Left lung (tissue), 10 donors: Measurements from ENCODE around the gene CDK6. TPM values are rescaled to one million over a fixed set of nuclear protein-coding genes. Genes with fewer than 3 reads are reported as not detected.

Experiments
- ATAC-seq: fragments of 200-7000 bp; cut with Tn5 transposase; one replicate; pipeline ENCODE4 v1.9.1; 2020; ENCODE audit warnings: moderate library complexity
- DNase-seq, 4 donors: peaks; one replicate each; pipeline ENCODE4 v3.0.0-alpha.2; 2013 to 2020
- H3K27ac ChIP-seq, 2 donors: fragments of 200-600 bp; sonication (generic) in 1 of 2; one replicate each; pipeline versions ENCODE4 v1.5.0 to v1.8.0; 2020 to 2021
- H3K27me3 ChIP-seq, 2 donors: fragments of 200-600 bp; sonication (generic) in 1 of 2; one replicate each; pipeline versions ENCODE4 v1.5.0 to v1.8.0; 2020 to 2021
- H3K36me3 ChIP-seq, 2 donors: fragments of 200-600 bp; sonication (generic) in 1 of 2; one replicate each; pipeline versions ENCODE4 v1.5.0 to v1.8.0; 2020 to 2021
- H3K4me1 ChIP-seq, 2 donors: fragments of 200-600 bp; one replicate each; pipeline ENCODE4 v1.8.0; 2021
- H3K4me3 ChIP-seq, 2 donors: fragments of 200-600 bp; sonication (generic) in 1 of 2; one replicate each; pipeline versions ENCODE4 v1.5.0 to v1.8.0; 2020 to 2021; ENCODE audit warnings: mild to moderate bottlenecking in 1 of 2
- H3K9me3 ChIP-seq, 2 donors: fragments of 200-600 bp; sonication (generic) in 1 of 2; one replicate each; pipeline versions ENCODE4 v1.5.0 to v1.8.0; 2020 to 2021
- CTCF ChIP-seq, 2 donors: fragments of 200-600 bp; sonication (generic) in 1 of 2; IDR thresholded peaks; one replicate each; pipeline versions ENCODE4 v1.5.0 to v1.8.0; 2021; ENCODE audit warnings: antibody characterized with exemption in 2 of 2
- intact Hi-C, 2 donors: fragments of 100-400 bp; cut with DNase I; formaldehyde crosslinking; loops; one replicate each; pipeline versions ENCODE4 v1.11.2 to v1.14.2; 2022
- polyA plus RNA-seq, 6 donors: library from polyadenylated mRNA; unstranded; fragments of 120-200 nt; gene quantifications; one replicate each; pipeline ENCODE4 v1.2.1, GENCODE V29; 2013; ENCODE audit not compliant: insufficient read length in 6 of 6
- total RNA-seq, 2 donors: library from RNA; stranded (reverse); fragmentation: NEBNext Ultra II Directional; extraction: Animal tissue kit (Norgen Biotek cat#: 25700); gene quantifications; one replicate each; pipeline ENCODE4 v1.2.1, GENCODE V29; 2021
- donor health status: DM: no; HTN: yes; CAD: no.
- donor health status: DM: no; HTN: no; CAD: no.

The CDK6 gene
- total and polyA plus RNA-seq, 8 donors, result 20.3 to 52.2 (median 43.7) TPM

GRCh38 chr7:92835851-92836488, 403 bp downstream of the CDK6 start:
- intact Hi-C loops, result no loop called here
- H3K36me3 ChIP-seq, result no peaks in the 10 kb centered on the region
- TF ChIP-seq CTCF (IDR thresholded peaks at IDR 0.05), result no peak
- H3K4me1 ChIP-seq, result peaks cover 0 to 19% of the 10 kb centered on the region in 2 donors
- ATAC-seq (peak; percentile 1), DNase-seq (peak; percentile 36 to 53 (median 42))
- H3K9me3 ChIP-seq, result no peaks in the 10 kb centered on the region
- no peaks in the 10 kb centered on the region for H3K27me3 ChIP-seq
- H3K4me3 ChIP-seq, result peak overlapping the region; percentile 82 to 93
- peak overlapping the region; percentile 86 to 87 for H3K27ac ChIP-seq

DNA sequence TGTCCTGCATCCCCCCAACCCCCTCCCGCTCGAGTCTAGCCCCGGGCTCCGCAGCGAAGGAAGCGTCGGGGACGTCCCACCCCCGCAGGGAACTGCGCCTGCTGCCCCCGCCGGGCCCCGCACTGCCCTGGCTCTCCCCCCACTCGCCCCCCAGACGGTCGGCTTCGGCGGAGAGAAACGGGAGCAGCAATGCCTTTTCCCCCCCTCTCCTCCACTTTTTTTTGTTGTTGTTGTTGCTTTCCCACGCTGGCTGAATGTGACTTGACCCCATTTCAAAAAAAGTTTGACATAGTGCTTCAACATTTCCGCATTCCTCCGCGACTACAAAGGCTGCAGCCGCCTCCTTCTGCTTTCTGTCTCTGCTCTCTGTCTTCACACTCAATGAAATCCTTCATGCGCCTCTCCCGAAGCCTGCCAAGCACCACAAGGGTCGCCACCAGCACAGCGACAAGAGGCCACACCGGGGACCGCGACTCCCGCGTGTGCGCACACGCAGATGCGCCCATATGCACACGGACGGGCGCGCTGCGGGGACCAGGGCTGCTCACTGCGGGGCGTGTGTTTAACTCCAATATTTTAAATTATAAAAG, 1.0 kb downstream of the CDK6 start:
- Histone ChIP-seq H3K9me3 (no peaks in the 10 kb centered on the region), H3K4me3 (peak overlapping the region; percentile 82 to 93), H3K4me1 (peaks cover 0 to 25% of the 10 kb centered on the region in 2 donors), H3K36me3 (no peaks in the 10 kb centered on the region), H3K27ac (peak overlapping the region; percentile 86 to 87), H3K27me3 (no peaks in the 10 kb centered on the region)
- intact Hi-C loops, result no loop called here
- DNase-seq, result peak; percentile 70 to 89 (median 80)
- peak; percentile 14 for ATAC-seq
- no peak for TF ChIP-seq CTCF (IDR thresholded peaks at IDR 0.05)

DNA sequence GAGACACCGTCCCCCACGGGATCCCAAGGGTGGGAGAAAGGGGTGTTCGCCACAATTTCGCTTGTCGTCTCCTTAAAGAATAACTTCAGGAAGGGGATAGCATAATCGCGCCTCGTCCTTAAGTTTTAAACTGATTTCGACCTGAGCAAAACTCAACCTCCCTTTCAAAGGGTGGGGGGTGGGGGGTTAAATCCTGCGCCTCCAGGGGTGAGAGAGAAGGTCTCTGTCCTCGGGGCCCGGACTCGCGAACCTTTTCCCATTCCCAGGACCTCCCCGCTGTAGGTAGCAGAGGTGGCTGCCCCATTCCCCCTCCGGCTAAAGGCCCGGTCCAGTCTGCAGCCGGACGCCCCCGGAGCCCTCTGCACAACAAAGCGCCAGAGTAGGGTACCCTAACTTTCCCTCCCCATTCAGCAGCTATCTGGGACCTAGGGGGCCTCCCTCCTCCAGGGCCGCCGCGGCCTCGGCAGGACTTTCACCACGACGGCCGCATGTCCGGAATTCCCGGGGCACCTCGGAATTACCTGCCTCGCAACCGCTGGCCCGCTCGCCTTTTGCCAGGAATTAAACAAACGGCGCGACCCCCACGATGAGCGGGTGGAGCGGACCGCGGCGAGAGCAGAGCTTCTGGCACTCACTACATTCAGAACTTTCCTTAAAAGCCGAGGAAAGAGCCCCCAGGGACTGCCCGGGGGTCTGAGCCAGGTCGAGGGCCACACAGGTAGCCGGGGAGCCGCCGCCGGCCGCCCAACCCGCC, 1.7 kb downstream of the CDK6 start:
- H3K4me1 ChIP-seq, result peaks cover 2 to 32% of the 10 kb centered on the region in 2 donors
- no peaks in the 10 kb centered on the region for H3K9me3 ChIP-seq
- H3K36me3 ChIP-seq, result no peaks in the 10 kb centered on the region
- peak; percentile 26 to 81 (median 36) for DNase-seq
- peak overlapping the region; percentile 82 to 93 for H3K4me3 ChIP-seq
- TF ChIP-seq CTCF (IDR thresholded peaks at IDR 0.05), result no peak
- H3K27ac ChIP-seq, result peak overlapping the region; percentile 86 to 87
- intact Hi-C loops, result loop anchor here in 1 of 2 donors (5.0 kb wide), 2 partner anchors 137 to 212 kb away; no protein-coding TSS in a partner anchor
- no peak for ATAC-seq
- H3K27me3 ChIP-seq, result no peaks in the 10 kb centered on the region

- ATAC-seq, result peak; percentile 80
Measured at GRCh38 chr7:92833766-92834506, 2.4 kb downstream of the CDK6 start.

More at GRCh38 chr7:92833766-92834506, 2.4 kb downstream of the CDK6 start:
- peak overlapping the region; percentile 86 to 87 for H3K27ac ChIP-seq
- intact Hi-C loops, result loop anchor here in 1 of 2 donors (5.0 kb wide), 2 partner anchors 137 to 212 kb away; no protein-coding TSS in a partner anchor
- H3K36me3 ChIP-seq, result no peaks in the 10 kb centered on the region
- H3K4me3 ChIP-seq, result peak overlapping the region; percentile 82 to 93
- peak; percentile 87 to 94 (median 91) for DNase-seq
- no peak for TF ChIP-seq CTCF (IDR thresholded peaks at IDR 0.05)
- no peaks in the 10 kb centered on the region for H3K9me3 ChIP-seq
- no peaks in the 10 kb centered on the region for H3K27me3 ChIP-seq
- peaks cover 2 to 34% of the 10 kb centered on the region in 2 donors for H3K4me1 ChIP-seq
